Activated CD4-positive, alpha-beta T cell treated with anti-CD3 and anti-CD28 coated beads for 24 hours (primary cell): Measurements from ENCODE around the gene GTF2H1.
"Not testable (repeated sequence)": the region's sequence is repeated elsewhere in the genome, so short reads cannot be mapped to it uniquely, and the experiment has no call there.

ENCODE experiments used
- DNase-seq, 2 donors: peaks; one replicate each; pipeline ENCODE4 v3.0.0-alpha.2; 2020; ENCODE audit warnings: low read depth in 2 of 2

The GTF2H1 gene

DNA sequence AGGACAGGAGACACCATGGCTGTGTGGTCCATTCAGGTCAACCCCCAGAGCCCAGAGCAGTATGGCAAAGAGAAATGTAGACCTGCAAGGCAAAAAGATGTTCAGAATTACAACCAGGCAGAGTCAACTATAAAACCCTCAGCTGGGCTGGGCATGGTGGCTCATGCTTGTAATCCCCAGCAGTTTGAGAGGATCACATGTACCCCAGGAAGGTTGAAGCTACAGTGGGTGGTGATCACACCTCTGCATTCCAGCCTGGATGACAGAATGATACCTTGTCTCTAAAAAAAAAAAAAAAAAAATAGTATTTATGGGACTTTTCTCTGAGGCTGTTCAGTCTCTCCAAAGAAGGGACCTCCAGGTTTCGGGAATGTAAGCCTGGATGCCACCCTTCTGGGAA is 53.6 kb downstream of the GTF2H1 start:
- no peak for DNase-seq

DNA sequence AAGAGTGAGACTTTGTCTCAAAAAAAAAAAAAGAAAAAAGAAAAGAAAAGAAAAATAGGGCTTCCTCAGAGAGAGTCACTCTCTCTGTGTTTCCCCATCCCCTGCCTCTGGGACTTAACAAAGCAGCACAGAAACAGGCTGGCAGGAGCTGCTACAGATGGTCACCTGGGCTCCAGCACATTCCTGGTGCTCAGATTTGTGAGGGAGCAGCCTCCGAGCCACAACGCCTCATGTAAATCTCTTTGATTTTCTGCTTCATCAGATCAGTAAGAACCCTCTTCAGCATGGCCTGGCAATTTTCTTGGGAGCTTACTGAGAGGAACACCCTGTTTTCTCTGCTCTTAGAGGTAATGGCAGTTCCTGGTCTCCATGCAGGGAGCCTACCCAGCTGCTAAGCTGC is 56.8 kb downstream of the GTF2H1 start:
- DNase-seq, result no peak

DNA sequence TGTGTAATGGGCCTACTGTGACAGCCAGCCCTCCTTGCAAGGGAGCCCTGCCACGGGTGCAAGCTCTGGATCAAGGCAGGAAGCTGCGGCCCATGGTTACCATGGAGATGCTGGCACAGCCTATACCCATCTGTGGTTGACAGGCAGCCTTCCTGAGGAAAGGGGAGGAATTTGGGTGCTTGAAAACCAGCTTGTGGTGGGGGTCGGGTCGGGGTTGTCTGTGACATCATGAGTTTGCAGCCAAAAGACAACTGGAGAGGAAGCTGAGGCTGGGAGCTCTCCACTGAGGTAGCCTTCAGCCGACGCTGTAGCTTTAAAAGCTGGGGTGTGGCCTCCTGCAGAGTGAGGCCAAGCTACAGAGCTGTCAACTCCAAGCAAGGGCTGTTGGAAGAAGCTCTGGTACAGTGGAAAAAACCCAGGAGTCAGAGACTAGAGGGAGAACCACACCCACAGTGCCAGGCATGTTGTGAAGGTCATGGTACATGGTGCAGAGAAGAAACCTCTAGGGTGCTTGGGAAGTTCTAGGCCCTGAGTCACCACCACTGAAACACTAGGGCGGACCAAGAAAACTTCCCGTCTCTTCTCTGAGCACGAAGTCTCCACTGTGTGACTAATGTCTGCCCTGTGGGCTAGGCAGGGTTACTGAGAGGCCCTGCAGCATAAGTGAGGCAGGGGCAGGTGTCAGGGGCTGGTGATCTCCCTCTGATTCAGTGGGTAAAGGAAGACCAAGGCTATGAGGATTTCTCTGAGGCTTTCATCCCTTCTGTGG is 61.2 kb downstream of the GTF2H1 start:
- peak; percentile 54 to 66 for DNase-seq

DNA sequence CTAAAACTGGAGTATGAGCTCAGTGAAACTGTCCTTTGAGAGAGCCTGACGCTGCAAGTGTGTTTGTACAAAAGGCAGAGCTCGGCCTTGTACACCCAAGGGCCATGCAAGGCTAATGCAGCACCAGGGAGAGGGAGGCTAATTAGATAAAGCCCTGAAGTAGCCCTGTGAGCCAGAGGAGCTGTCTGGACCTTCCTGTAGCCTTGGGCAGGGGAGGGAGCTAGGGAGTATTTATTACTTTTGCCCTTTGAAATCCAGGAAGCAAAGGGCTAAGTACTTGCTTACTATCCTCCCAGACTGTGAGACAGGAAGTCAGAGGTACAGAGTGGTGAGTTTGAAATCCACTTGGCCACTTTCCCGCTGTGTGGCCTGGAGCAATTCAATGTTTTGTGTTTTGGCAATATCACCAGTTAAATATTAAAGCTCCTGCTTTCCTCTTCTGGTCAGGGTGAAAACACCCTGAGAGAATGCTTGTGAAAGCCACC is 61.8 kb downstream of the GTF2H1 start:
- no peak for DNase-seq

DNA sequence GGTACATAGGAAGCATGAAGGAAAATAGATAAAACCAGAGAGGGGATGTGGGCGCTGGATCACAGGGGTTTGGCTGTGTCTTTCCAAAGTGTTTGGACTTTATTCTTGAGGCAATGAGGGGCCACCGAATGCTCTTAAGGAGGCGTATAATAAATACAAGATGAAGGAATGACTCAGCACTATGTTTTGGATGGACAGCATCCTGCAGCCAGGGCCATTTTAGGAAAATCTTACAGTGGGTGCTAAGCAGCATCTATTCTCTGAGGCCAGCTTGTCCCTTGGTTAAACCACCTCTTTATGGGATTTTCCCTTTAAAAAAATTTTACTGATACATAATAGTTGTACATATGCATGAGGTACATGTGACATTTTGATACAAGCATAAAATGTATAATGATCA is 67.7 kb downstream of the GTF2H1 start:
- no peak for DNase-seq

DNA sequence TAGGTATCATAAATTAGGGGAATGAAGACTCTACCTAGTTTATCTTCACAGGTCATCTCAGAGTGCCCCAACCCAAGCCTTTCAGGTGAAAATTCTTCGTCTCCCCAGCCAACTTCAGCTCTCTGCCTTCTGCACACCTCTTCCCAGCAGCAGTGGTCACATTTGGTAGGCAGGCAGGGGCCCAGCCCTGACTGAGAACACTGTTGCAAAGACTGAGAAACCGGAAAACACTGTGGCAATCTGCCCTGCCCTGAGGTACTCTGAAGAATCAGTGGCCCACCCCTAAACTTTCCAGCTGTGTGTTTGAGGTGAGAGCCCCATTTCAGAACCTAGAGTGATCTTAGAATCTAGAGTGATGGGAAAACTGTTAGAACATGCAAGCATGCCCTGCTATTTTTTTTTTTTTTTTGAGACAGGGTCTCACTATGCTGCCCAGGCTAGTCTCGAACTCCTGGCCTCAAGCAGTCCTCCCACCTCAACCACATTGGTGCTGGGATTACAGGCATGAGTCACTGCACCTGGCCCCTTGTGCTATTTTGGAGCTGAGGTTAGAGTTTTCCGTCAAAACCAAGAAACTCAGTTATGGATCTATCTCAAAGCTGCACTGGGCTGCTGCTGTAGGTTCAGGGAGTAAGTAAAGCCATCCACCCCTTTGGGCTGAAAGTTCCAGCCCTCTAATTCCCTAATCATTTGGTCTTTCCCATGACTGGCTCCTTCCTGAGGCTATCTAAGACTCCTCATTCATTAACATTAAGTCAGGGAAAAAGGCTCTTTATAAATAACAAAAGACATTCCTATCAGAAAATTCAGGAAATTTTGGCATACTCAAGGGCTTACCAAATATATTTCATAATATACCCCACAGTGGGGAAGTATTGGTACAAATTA is 70.3 kb downstream of the GTF2H1 start:
- DNase-seq, result no peak

DNA sequence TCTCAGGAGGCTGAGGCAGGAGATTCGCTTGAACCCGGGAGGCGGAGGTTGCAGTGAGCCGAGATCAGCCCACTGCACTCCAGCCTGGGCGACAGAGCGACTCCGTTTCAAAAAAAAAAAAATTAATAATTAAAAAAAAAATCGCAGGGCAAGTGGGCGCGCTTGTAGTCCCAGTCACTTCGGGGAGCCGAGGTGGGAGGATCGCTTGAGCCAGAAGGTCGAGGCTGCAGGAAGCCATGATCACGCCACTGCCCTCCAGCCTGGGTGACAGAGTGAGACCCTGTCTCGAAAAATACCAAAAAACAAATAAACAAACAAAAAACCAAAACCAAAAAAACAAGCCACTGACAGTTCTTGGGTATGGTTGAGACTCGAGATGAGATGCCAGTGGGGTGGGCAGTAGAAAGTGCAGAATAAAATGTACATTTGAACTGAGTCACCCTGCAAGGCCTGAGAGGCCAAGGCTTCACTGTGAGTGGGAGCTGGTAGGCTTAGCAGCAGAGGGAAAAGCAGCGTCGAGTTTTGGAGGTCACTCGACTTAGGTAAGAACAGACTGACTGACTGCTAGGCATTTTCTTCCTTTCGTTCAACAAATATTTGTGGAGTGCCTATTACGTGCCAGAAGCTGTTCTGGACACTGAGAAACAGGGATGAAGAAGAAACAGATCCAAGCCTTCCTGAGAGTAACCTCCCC is 71.4 kb downstream of the GTF2H1 start:
- no peak for DNase-seq

DNA sequence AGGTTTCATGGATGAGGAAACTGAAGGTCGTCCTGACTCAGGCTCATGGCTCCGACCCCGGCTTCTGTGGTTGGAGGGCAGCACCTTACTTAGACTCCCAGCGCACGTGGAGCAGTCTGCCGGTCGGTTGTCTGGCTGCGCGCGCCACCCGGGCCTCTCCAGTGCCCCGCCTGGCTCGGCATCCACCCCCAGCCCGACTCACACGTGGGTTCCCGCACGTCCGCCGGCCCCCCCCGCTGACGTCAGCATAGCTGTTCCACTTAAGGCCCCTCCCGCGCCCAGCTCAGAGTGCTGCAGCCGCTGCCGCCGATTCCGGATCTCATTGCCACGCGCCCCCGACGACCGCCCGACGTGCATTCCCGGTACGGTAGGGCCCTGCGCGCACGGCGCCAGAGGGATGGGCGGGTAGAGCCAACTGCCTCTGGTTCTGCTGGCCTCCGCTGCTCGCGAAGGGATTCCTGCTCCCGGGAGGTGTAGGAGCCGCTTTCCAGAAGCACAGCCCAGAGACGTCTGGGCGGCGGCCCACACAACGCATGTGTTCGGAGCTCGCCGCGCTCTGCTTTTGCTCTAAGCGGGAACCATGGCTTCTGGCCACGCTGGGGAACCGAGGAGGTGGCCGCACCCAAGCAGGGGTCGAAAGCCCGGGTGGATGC is 72.0 kb downstream of the GTF2H1 start, which contains the start of gene LDHA:
Gene LDHA, plus strand, starts transcription at position 289 of the 653 bp plus-strand sequence. CDS start 2,280 bp downstream, outside the sequence.
- DNase-seq, result peak; percentile 99 to 100

DNA sequence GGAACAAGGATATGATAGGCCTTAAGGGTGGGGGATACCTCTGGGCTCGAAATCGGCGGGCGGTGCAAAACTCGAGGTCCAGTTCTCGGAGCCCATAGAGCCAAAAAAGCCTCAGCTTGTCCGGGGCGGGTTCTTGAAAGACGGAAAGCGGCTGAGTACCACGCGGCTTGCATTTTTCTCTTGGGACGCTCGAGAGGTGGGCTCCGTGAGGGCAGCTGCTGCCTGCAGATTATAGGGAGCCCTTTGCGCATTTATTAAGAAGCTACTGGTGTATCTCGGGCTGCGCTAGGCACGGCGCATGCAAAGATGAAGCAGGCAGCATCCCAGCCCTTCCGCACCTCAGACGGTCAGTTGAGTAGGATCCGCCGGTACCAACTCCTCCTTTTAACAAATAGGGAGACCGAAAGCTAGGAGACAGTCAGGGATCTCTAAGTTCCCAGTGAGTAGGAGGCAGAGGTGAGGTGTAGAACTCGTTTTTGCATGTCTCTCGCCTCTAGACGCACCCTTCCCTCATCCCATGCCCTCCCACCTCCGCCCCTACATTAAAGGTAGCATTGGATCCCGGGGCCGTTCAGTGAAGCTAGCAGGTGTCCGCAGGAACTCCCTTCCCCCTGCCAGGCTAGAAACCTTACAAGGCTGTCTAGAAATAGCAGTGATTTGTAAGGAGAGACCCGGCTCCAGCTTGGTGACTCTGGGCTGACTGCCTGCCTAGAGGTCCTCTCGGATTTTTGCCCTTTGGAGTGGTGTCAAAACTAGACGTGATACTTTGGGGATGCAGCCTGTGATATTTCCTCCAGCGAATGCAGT is 72.8 kb downstream of the GTF2H1 start:
- no peak for DNase-seq

DNA sequence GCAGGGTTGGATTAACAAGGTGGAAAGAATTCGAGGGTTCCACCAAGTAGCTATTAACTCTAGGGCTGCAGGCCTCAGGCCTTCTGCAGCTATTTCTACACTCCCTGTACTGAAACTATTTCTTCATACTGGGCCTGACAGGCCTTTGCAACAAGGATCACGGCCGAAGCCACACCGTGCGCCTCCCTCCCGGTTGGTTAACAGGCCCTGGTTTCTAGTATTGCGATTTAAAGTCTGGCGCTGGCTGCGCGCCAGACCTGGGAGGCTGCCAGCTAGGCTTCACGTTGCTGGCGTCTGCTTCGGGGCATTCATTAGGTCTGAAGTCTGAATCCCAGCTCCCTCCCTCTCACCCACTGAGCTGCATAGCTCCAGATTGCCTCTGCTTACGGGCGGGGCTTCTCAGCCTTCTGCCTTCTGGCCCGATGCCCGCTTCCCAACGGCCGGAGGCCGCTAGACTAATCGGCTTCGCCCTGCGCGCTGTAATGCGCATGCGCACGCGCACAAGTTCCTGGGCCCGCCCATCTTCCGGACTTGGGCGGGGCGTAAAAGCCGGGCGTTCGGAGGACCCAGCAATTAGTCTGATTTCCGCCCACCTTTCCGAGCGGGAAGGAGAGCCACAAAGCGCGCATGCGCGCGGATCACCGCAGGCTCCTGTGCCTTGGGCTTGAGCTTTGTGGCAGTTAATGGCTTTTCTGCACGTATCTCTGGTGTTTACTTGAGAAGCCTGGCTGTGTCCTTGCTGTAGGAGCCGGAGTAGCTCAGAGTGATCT is 73.6 kb downstream of the GTF2H1 start:
- DNase-seq, result peak; percentile 81 to 88

DNA sequence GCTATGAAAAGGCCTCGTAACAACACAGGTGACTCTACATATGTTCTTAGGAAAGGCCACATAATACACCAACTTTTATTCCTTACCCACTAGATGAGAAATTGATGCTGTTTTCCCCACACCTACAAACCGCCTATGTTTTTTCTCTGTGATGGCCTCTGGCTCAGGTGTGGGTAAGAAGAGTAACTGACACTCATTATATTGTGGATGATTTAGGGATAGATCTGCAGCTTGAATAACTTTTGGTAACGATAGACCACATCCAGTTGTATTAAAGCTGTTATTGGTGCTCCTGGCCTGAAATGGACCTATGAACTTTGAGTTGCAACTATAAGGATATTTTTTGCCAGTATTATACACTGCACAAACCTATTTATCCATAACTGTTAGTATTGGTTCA is 75.6 kb downstream of the GTF2H1 start:
- DNase-seq, result no peak

DNA sequence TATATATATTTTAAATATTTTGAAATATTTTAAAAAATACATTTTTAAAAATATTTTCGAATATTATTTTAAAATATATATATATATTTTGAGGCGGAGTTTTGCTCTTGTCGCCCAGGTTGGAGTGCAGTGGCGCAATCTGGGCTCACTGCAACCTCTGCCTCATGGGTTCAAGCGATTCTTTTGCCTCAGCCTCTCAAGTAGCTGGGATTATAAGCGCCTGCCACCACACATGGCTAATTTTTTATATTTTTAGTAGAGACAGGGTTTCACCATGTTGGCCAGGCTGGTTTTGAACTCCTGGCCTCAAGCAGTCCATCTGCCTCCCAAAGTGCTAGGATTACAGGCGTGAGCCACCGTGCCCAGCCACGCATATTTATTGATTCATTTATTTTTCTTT is 78.7 kb downstream of the GTF2H1 start:
- not testable (repeated sequence) for DNase-seq

DNA sequence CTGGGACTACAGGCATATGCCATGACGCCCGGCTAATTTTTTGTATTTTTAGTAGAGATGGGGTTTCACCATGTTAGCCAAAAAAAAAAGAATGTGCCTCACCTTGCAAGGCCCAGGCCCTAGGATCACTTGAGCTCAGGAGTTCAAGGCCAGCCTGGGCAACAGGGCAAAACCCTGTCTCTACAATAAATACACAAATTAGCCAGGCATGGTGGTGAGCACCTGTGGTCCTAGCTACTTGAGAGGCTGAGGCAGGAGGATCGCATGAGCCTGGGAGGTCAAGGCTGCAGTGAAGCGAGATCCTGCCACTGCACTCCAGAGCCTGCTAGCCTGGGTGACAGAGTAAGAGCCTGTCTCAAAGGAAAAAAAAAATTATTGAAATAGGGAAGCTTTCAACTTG is 81.7 kb downstream of the GTF2H1 start:
- no peak for DNase-seq

DNA sequence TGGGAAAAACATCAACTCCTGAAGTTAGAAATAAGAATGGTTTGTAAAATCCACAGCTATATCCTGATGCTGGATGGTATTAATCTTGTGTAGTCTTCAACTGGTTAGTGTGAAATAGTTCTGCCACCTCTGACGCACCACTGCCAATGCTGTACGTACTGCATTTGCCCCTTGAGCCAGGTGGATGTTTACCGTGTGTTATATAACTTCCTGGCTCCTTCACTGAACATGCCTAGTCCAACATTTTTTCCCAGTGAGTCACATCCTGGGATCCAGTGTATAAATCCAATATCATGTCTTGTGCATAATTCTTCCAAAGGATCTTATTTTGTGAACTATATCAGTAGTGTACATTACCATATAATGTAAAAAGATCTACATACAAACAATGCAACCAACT is 85.0 kb downstream of the GTF2H1 start:
- not testable (repeated sequence) for DNase-seq

DNA sequence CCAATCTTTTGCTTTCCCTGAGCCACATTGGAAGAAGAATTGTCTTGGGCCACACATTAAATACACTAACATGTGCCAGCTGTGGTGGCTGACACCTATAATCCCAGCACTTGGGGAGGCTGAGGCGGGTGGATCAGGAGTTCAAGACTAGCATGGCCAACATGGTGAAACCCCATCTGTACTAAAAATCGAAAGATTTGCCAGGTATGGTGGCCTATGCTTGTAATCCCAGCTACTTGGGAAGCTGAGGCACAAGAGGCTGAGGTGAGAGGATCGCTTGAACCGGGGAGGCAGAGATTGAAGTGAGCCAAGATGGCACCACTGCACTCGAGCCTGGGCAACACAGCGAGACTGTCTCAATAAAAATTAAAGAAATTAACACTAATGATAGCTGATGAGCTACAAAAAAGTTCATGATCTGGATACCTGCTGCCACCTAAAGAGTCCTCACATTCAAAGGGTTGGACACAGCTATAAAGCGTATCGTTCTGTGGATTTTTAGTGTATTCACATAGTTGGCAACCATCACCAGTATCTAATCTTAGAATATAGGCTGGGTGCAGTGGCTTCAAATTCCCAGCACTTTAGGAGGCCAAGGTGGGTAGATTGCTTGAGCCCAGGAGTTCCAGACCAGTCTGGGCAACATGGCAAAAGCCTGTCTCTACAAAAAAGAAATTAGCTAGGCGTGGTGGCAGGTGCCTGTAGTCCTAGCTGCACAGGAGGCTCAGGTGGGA is 86.4 kb downstream of the GTF2H1 start:
- no peak for DNase-seq

DNA sequence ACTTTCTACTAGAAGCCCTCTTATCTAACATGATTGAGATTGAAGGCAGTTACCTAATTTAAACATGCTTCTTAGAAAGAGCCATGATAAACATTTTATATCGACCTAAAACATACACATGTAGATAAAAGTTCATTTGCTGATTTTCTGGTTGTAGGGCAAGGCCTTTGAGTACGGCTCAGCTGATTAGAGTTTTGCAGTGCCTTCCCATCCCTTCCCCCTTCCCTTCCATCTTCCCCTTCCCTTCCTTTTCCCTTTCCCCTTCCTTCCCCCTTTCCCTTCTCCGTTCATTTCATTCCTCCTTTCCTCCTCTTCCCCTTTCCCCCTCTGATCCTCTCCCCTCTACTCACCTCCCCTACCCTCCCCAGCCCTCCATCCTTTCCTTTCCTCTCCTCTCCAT is 94.1 kb downstream of the GTF2H1 start:
- no peak for DNase-seq
